Neural progenitor cell (in vitro differentiated cells): ENCODE data around the gene CBFA2T3. TPM values are rescaled to one million over a fixed set of nuclear protein-coding genes. Genes with fewer than 3 reads are reported as not detected.

Source experiments
- DNase-seq: peaks from one replicate; pipeline ENCODE4 v3.0.0-alpha.2; 2016; ENCODE audit warnings: low spot score
- H2AFZ ChIP-seq: fragments of 200-600 bp; sonication (generic); replicated peaks from 2 replicates; pipeline ENCODE4 v1.6.1; 2016; ENCODE audit warnings: antibody characterized with exemption
- H3F3A ChIP-seq: fragments of 200-600 bp; sonication (generic); 2 replicates; pipeline ENCODE4 v1.6.1; 2016; ENCODE audit warnings: antibody characterized with exemption, low read depth
- H3K27ac ChIP-seq: fragments of 200-600 bp; sonication (generic); 2 replicates; pipeline ENCODE4 v1.5.1; 2016; ENCODE audit warnings: mild to moderate bottlenecking
- H3K27me3 ChIP-seq: fragments of 200-600 bp; sonication (generic); 2 replicates; pipeline ENCODE4 v1.6.1; 2016; ENCODE audit warnings: mild to moderate bottlenecking, moderate library complexity
- H3K36me3 ChIP-seq: fragments of 200-600 bp; sonication (generic); 2 replicates; pipeline ENCODE4 v1.5.1; 2016
- H3K4me1 ChIP-seq: fragments of 200-600 bp; sonication (generic); 2 replicates; pipeline ENCODE4 v1.6.1; 2016; ENCODE audit warnings: mixed run types
- H3K4me2 ChIP-seq: fragments of 200-600 bp; sonication (generic); 2 replicates; pipeline ENCODE4 v1.6.1; 2016
- H3K4me3 ChIP-seq: fragments of 200-600 bp; sonication (generic); 2 replicates; pipeline ENCODE4 v1.5.1; 2016
- H3K79me2 ChIP-seq: fragments of 200-600 bp; sonication (generic); 2 replicates; pipeline ENCODE4 v1.6.1; 2016; ENCODE audit warnings: low read depth
- H3K9ac ChIP-seq: fragments of 200-600 bp; sonication (generic); 2 replicates; pipeline ENCODE4 v1.6.1; 2016
- H3K9me3 ChIP-seq: fragments of 200-600 bp; sonication (generic); 2 replicates; pipeline ENCODE4 v1.5.1; 2016; ENCODE audit warnings: low read depth
- H4K20me1 ChIP-seq: fragments of 200-600 bp; sonication (generic); 2 replicates; pipeline ENCODE4 v1.6.1; 2016; ENCODE audit warnings: low read depth
- H3K27ac Mint-ChIP-seq: 3 replicates; pipeline ENCODE4 v1.8.0; 2021; ENCODE audit warnings: mixed read lengths
- H3K27me3 Mint-ChIP-seq: 2 replicates; pipeline ENCODE4 v1.8.0; 2022; ENCODE audit warnings: low read depth, mild to moderate bottlenecking, inconsistent platforms, moderate library complexity, mixed read lengths; ENCODE audit not compliant: insufficient read depth
- H3K36me3 Mint-ChIP-seq: 3 replicates; pipeline ENCODE4 v1.8.0; 2021; ENCODE audit warnings: mixed read lengths
- H3K4me1 Mint-ChIP-seq: 3 replicates; pipeline ENCODE4 v1.8.0; 2021; ENCODE audit warnings: mixed read lengths
- H3K4me3 Mint-ChIP-seq: 3 replicates; pipeline ENCODE4 v1.8.0; 2021; ENCODE audit warnings: mild to moderate bottlenecking, moderate library complexity, mixed read lengths
- H3K9me3 Mint-ChIP-seq: 3 replicates; pipeline ENCODE4 v1.8.0; 2020; ENCODE audit warnings: mixed read lengths
- EZH2 ChIP-seq: fragments of 200-600 bp; sonication (generic); IDR thresholded peaks from 2 replicates; pipeline ENCODE4 v1.6.1; 2017; ENCODE audit warnings: antibody characterized with exemption, mild to moderate bottlenecking, moderate library complexity
- EZH2phosphoT487 ChIP-seq: fragments of 200-600 bp; sonication (generic); IDR thresholded peaks from 2 replicates; pipeline ENCODE4 v1.6.1; 2017; ENCODE audit warnings: antibody characterized with exemption
- total RNA-seq: library from RNA; depleted of rRNA; stranded (reverse); fragments of >200 nt; gene quantifications from 2 replicates; pipeline ENCODE4 v1.2.3, GENCODE V29; 2015; ENCODE audit warnings: low replicate concordance
- TF ChIP-seq, protein P1 (sequence below): fragments of 200-600 bp; sonication (generic); IDR thresholded peaks from 2 replicates; pipeline ENCODE4 v1.5.1; 2017; ENCODE audit warnings: antibody characterized with exemption, mild to moderate bottlenecking

CBFA2T3 gene
- total RNA-seq, 1 donor from 2014 or later: 0.22 TPM

DNA sequence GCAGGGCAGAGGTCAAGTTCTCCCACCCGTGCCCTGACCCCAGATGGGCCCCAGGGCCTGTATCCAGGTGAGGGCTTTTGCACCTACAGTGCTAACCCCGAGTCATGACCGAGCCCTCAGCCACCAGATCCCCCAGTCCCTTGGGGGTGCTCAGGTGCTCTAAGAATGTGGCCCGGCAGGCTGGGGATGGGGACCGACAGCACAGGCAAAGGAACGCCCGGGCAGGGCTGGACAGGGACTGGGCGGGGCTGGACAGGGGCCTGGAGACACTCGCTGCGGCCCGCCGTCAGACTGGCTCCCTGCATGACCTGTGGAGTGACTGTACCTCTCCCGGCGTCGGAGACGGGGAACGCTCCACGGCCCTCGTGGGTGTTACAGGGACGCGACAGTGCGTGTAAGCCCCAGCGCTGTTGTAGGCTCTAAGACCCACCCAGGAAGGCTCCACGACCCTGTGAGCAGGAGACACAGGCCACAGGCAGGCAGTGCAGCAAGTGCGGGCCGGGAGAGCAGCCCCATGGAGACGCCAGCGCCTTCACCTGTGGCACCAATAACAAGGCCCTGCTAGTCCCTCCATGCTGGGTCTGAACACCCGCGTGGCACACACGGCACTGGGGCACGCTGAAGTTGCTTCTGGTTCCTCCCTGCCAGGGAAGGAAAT, 38.8 kb downstream of the CBFA2T3 start:
- no peaks in the 10 kb centered on the region for H3K36me3 Mint-ChIP-seq
- no peak overlapping the region for H3K27ac ChIP-seq
- peaks cover 9% of the 10 kb centered on the region for H3K4me1 Mint-ChIP-seq
- H2AFZ ChIP-seq: no peak overlapping the region
- H3K4me1 ChIP-seq: no peaks in the 10 kb centered on the region
- peaks cover 23% of the 10 kb centered on the region for H3K27me3 Mint-ChIP-seq
- H3K27me3 ChIP-seq: peaks cover 65% of the 10 kb centered on the region
- H3K4me3 Mint-ChIP-seq: no peak overlapping the region
- no peak overlapping the region for H3K27ac Mint-ChIP-seq
- TF ChIP-seq EZH2phosphoT487 (no peak), EZH2 (no peak)
- TF ChIP-seq, protein P1, sequence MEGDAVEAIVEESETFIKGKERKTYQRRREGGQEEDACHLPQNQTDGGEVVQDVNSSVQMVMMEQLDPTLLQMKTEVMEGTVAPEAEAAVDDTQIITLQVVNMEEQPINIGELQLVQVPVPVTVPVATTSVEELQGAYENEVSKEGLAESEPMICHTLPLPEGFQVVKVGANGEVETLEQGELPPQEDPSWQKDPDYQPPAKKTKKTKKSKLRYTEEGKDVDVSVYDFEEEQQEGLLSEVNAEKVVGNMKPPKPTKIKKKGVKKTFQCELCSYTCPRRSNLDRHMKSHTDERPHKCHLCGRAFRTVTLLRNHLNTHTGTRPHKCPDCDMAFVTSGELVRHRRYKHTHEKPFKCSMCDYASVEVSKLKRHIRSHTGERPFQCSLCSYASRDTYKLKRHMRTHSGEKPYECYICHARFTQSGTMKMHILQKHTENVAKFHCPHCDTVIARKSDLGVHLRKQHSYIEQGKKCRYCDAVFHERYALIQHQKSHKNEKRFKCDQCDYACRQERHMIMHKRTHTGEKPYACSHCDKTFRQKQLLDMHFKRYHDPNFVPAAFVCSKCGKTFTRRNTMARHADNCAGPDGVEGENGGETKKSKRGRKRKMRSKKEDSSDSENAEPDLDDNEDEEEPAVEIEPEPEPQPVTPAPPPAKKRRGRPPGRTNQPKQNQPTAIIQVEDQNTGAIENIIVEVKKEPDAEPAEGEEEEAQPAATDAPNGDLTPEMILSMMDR: no peak
- H3K4me3 ChIP-seq: no peak overlapping the region
- H3K9me3 Mint-ChIP-seq: no peaks in the 10 kb centered on the region
- H3K9me3 ChIP-seq: no peaks in the 10 kb centered on the region
- H3K36me3 ChIP-seq: no peaks in the 10 kb centered on the region
- no peaks in the 10 kb centered on the region for H3K79me2 ChIP-seq
- H4K20me1 ChIP-seq: peaks cover 10% of the 10 kb centered on the region
- no peak overlapping the region for H3K4me2 ChIP-seq
- DNase-seq: no peak
- H3F3A ChIP-seq: peaks cover 19% of the 10 kb centered on the region
- H3K9ac ChIP-seq: no peak overlapping the region

DNA sequence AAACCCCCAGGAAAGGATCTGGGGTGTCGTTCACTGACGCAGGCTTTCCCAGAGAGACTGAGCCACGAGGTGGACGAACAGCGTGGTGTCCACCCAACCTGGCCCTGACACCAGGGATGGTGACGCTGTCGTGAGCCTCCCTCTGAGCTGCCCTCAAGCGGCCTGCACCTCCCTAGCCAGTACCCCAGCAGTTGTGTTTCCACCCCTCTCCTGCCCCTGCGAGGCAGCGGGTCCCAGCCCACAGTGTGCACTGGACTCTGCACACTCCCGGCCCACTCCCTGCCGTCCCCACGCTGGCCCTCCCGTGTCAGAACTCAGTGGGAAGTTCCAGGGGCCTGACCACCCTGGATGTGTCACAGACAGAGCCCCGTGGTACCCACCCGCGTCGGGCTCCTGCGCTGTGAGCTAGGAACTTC, 39.8 kb downstream of the CBFA2T3 start:
- H3K4me1 Mint-ChIP-seq: peaks cover 9% of the 10 kb centered on the region
- H2AFZ ChIP-seq: no peak overlapping the region
- H3K4me3 Mint-ChIP-seq: no peak overlapping the region
- no peaks in the 10 kb centered on the region for H3K36me3 Mint-ChIP-seq
- H3K4me1 ChIP-seq: no peaks in the 10 kb centered on the region
- no peaks in the 10 kb centered on the region for H3K36me3 ChIP-seq
- H3K27ac ChIP-seq: no peak overlapping the region
- no peak overlapping the region for H3K4me2 ChIP-seq
- no peak overlapping the region for H3K9ac ChIP-seq
- H3F3A ChIP-seq: peaks cover 19% of the 10 kb centered on the region
- peaks cover 10% of the 10 kb centered on the region for H4K20me1 ChIP-seq
- no peaks in the 10 kb centered on the region for H3K9me3 ChIP-seq
- H3K79me2 ChIP-seq: no peaks in the 10 kb centered on the region
- no peak overlapping the region for H3K4me3 ChIP-seq
- H3K27ac Mint-ChIP-seq: no peak overlapping the region
- H3K27me3 Mint-ChIP-seq: peaks cover 17% of the 10 kb centered on the region
- DNase-seq: no peak
- H3K27me3 ChIP-seq: peaks cover 55% of the 10 kb centered on the region
- H3K9me3 Mint-ChIP-seq: no peaks in the 10 kb centered on the region
- TF ChIP-seq EZH2phosphoT487 (no peak), EZH2 (no peak)
- TF ChIP-seq, protein P1: no peak

DNA sequence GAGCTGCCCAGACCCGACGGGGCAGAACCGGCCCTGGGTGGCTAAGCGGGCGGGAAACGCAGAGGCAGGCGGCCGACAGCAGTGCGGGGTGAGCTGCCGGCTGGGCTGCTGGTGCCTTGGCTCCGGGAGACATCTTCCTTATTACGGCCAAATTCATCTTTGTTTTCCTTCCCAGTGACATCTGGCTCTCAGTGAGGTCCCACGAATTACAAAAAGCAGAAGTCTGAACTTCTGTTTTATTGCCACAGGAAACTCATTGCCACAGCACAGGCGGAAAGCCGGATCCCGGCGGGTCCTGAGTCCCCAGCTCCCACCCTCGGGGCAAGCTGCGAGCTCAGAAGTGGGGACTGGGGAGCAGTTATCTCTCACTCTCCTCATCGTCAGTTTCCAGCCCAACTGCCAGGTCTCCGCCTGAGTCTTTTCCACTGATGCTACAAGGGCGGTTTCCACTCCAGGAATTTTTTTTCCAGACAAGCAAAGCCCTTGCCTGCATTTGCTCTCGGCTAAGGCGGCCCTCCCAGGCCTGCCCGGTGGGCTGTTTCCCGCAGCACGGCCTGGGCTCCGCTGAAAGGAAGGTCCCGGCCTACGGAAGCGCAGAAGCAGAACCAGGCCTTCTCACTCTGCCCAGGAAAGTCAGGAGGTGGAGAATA, 40.3 kb downstream of the CBFA2T3 start:
- Mint-ChIP-seq H3K27ac (no peak overlapping the region), H3K27me3 (peaks cover 14% of the 10 kb centered on the region), H3K36me3 (no peaks in the 10 kb centered on the region), H3K4me1 (peaks cover 6% of the 10 kb centered on the region), H3K4me3 (no peak overlapping the region), H3K9me3 (no peaks in the 10 kb centered on the region)
- no peaks in the 10 kb centered on the region for H3K79me2 ChIP-seq
- no peak overlapping the region for H3K4me3 ChIP-seq
- TF ChIP-seq EZH2 (no peak), EZH2phosphoT487 (no peak)
- TF ChIP-seq, protein P1: no peak
- no peaks in the 10 kb centered on the region for H3K36me3 ChIP-seq
- H3K27me3 ChIP-seq: peaks cover 50% of the 10 kb centered on the region
- no peak for DNase-seq
- no peaks in the 10 kb centered on the region for H3K4me1 ChIP-seq
- H3K9ac ChIP-seq: no peak overlapping the region
- peaks cover 10% of the 10 kb centered on the region for H4K20me1 ChIP-seq
- no peak overlapping the region for H3K4me2 ChIP-seq
- no peak overlapping the region for H2AFZ ChIP-seq
- no peaks in the 10 kb centered on the region for H3K9me3 ChIP-seq
- no peak overlapping the region for H3K27ac ChIP-seq
- peaks cover 19% of the 10 kb centered on the region for H3F3A ChIP-seq
